MM.1S (cell line): ENCODE measurements around the gene REPS1.

Experiments used
- DNase-seq: peaks from one replicate; pipeline ENCODE4 v3.0.0-alpha.2; 2015
- H2AFZ ChIP-seq: fragments of 300-600 bp; sonication (generic); 2 replicates; pipeline ENCODE4 v1.6.0; 2016; ENCODE audit warnings: antibody characterized with exemption, low read length
- H3F3A ChIP-seq: fragments of 300-600 bp; sonication (generic); 2 replicates; pipeline ENCODE4 v1.6.1; 2016; ENCODE audit warnings: mild to moderate bottlenecking, antibody characterized with exemption, low read length, moderate library complexity, mixed read lengths; ENCODE audit not compliant: insufficient read depth
- H3K27ac ChIP-seq: fragments of 300-600 bp; sonication (generic); 2 replicates; pipeline ENCODE4 v1.5.1; 2016; ENCODE audit warnings: mild to moderate bottlenecking, low read length
- H3K27me3 ChIP-seq: fragments of 300-600 bp; sonication (generic); replicated peaks from 2 replicates; pipeline ENCODE4 v1.6.0; 2016; ENCODE audit warnings: low read length; ENCODE audit not compliant: insufficient read depth
- H3K36me3 ChIP-seq: fragments of 300-600 bp; sonication (generic); replicated peaks from 2 replicates; pipeline ENCODE4 v1.6.1; 2016; ENCODE audit warnings: mild to moderate bottlenecking, low read length, mixed read lengths; ENCODE audit not compliant: insufficient read depth
- H3K4me1 ChIP-seq: fragments of 300-600 bp; sonication (generic); 2 replicates; pipeline ENCODE4 v1.6.1; 2016; ENCODE audit warnings: low read length, mixed read lengths
- H3K4me2 ChIP-seq: fragments of 300-600 bp; sonication (generic); 2 replicates; pipeline ENCODE4 v1.6.0; 2016; ENCODE audit warnings: low read depth, low read length
- H3K4me3 ChIP-seq: fragments of 300-600 bp; sonication (generic); 2 replicates; pipeline ENCODE4 v1.5.1; 2016; ENCODE audit warnings: low read length, mixed read lengths
- H3K79me2 ChIP-seq: fragments of 300-600 bp; sonication (generic); 2 replicates; pipeline ENCODE4 v1.6.1; 2016; ENCODE audit warnings: mixed run types, low read length, mixed read lengths
- H3K9ac ChIP-seq: fragments of 300-600 bp; sonication (generic); 2 replicates; pipeline ENCODE4 v1.6.1; 2016; ENCODE audit warnings: low read length, mixed read lengths
- H3K9me2 ChIP-seq: fragments of 300-600 bp; sonication (generic); replicated peaks from 2 replicates; pipeline ENCODE4 v1.6.1; 2016; ENCODE audit warnings: mild to moderate bottlenecking, low read length, mixed read lengths; ENCODE audit not compliant: insufficient read depth
- H3K9me3 ChIP-seq: fragments of 300-600 bp; sonication (generic); replicated peaks from 2 replicates; pipeline ENCODE4 v1.6.1; 2016; ENCODE audit warnings: mild to moderate bottlenecking, low read length, mixed read lengths; ENCODE audit not compliant: insufficient read depth
- H4K20me1 ChIP-seq: fragments of 300-600 bp; sonication (generic); 2 replicates; pipeline ENCODE4 v1.6.1; 2016; ENCODE audit warnings: mild to moderate bottlenecking, low read length, moderate library complexity, mixed read lengths; ENCODE audit not compliant: insufficient read depth
- EZH2 ChIP-seq: fragments of 300-600 bp; sonication (generic); optimal IDR thresholded peaks from 2 replicates; pipeline ENCODE3; 2017; ENCODE audit warnings: low read depth, mild to moderate bottlenecking, antibody characterized with exemption, low read length, mixed read lengths
- EZH2phosphoT487 ChIP-seq: fragments of 300-600 bp; sonication (generic); IDR thresholded peaks from 2 replicates; pipeline ENCODE4 v1.6.1; 2018; ENCODE audit warnings: antibody characterized with exemption, low read length
- TF ChIP-seq, protein P1 (sequence below): fragments of 300-600 bp; sonication (generic); IDR thresholded peaks from 2 replicates; pipeline ENCODE4 v1.5.1; 2016; ENCODE audit warnings: antibody characterized with exemption, low read length, mixed read lengths

Gene REPS1

DNA sequence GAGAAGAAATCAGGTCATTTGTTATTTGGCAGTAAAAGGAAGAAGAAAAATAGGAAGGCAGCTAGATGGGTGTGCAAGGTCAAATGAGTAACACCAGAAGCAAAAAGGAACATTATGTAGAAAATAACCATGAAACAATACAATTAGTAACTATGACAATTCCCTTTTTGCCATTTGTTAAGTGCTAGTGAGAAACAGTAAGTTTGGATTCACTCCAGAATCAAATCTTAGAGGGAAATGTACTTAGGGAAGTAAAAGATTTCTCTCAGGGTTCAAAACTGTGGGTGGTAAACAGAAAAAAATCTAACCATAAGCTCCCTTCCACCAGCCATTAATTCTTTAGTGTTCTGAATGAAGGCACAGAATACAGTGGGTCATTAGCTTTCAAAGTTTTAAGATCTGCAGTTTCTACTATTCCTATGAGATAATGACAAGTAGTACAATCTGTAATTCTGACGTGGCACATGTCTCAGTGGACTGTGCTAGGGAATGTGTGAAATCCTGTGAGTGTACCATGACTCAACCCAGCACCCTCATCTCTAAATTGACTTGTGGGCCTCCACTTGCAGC is 17.1 kb downstream of the REPS1 start:
- no peaks in the 10 kb centered on the region for H4K20me1 ChIP-seq
- no peaks in the 10 kb centered on the region for H3K27me3 ChIP-seq
- 0 out of 2 replicates have a peak, but pooled peaks cover 5% of the 10 kb centered on the region for H3K4me1 ChIP-seq
- no peak overlapping the region for H3K9ac ChIP-seq
- no peak overlapping the region for H3K27ac ChIP-seq
- no peaks in the 10 kb centered on the region for H3K9me3 ChIP-seq
- H3K4me2 ChIP-seq: no peak overlapping the region
- DNase-seq: no peak
- H3K79me2 ChIP-seq: peaks cover 98% of the 10 kb centered on the region
- no peaks in the 10 kb centered on the region for H3F3A ChIP-seq
- TF ChIP-seq, protein P1, sequence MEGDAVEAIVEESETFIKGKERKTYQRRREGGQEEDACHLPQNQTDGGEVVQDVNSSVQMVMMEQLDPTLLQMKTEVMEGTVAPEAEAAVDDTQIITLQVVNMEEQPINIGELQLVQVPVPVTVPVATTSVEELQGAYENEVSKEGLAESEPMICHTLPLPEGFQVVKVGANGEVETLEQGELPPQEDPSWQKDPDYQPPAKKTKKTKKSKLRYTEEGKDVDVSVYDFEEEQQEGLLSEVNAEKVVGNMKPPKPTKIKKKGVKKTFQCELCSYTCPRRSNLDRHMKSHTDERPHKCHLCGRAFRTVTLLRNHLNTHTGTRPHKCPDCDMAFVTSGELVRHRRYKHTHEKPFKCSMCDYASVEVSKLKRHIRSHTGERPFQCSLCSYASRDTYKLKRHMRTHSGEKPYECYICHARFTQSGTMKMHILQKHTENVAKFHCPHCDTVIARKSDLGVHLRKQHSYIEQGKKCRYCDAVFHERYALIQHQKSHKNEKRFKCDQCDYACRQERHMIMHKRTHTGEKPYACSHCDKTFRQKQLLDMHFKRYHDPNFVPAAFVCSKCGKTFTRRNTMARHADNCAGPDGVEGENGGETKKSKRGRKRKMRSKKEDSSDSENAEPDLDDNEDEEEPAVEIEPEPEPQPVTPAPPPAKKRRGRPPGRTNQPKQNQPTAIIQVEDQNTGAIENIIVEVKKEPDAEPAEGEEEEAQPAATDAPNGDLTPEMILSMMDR: no peak
- TF ChIP-seq EZH2phosphoT487 (no peak), EZH2 (no peak)
- H3K36me3 ChIP-seq: no peaks in the 10 kb centered on the region
- no peaks in the 10 kb centered on the region for H3K9me2 ChIP-seq
- H3K4me3 ChIP-seq: no peak overlapping the region
- H2AFZ ChIP-seq: no peak overlapping the region

DNA sequence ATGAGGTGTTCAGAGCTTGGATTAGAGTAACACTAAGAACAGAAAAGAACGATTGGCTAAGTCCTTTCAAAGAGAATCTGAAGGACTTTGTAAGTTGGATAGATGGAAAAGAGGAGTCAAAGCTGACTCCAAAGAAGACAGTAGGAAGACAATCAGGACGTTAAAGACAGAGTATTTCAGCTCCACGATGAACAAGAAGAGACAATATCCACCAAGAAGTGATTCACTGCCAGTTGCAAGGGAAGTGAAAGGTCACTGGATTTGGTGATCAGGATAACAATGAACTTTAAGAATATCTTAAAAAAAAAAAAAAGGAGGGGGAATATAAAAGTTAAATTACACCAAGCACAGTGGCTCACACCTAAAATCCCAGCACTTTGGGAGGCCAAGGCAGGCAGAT is 17.9 kb downstream of the REPS1 start:
- Histone ChIP-seq H3K4me1 (0 out of 2 replicates have a peak, but pooled peaks cover 5% of the 10 kb centered on the region), H3K9me2 (no peaks in the 10 kb centered on the region), H4K20me1 (no peaks in the 10 kb centered on the region), H2AFZ (no peak overlapping the region), H3F3A (no peaks in the 10 kb centered on the region), H3K9ac (no peak overlapping the region), H3K4me2 (no peak overlapping the region), H3K27ac (no peak overlapping the region), H3K9me3 (no peaks in the 10 kb centered on the region), H3K79me2 (peaks cover 99% of the 10 kb centered on the region), H3K27me3 (no peaks in the 10 kb centered on the region), H3K36me3 (no peaks in the 10 kb centered on the region), H3K4me3 (no peak overlapping the region)
- no peak for TF ChIP-seq EZH2phosphoT487
- TF ChIP-seq, protein P1: no peak
- no peak for DNase-seq

DNA sequence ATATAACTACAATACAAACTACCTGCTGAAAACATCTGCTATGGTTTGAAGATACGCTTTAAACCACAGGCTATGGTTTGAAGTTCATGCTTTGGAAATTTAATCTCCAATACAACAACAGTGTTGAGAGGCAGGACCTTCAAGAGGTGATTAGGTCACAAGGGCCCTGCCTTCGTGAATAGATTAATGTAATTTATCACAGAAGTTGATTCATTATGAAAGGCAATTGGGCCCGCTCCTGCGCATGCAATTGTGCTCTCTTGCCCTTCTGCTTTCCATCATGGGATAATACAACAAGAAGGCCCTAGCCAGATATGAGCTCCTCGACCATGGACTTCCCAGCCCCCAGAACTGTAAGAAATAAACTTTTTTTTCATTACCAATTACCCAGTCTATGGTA is 21.2 kb downstream of the REPS1 start:
- H3F3A ChIP-seq: no peaks in the 10 kb centered on the region
- no peak overlapping the region for H2AFZ ChIP-seq
- H3K4me2 ChIP-seq: no peak overlapping the region
- H3K9me2 ChIP-seq: no peaks in the 10 kb centered on the region
- no peaks in the 10 kb centered on the region for H3K4me1 ChIP-seq
- H3K9me3 ChIP-seq: no peaks in the 10 kb centered on the region
- H3K4me3 ChIP-seq: no peak overlapping the region
- no peaks in the 10 kb centered on the region for H4K20me1 ChIP-seq
- no peaks in the 10 kb centered on the region for H3K36me3 ChIP-seq
- H3K27me3 ChIP-seq: no peaks in the 10 kb centered on the region
- H3K27ac ChIP-seq: no peak overlapping the region
- TF ChIP-seq, protein P1: no peak
- TF ChIP-seq EZH2phosphoT487 (no peak), EZH2 (no peak)
- no peak overlapping the region for H3K9ac ChIP-seq
- no peak for DNase-seq
- peaks cover 94% of the 10 kb centered on the region for H3K79me2 ChIP-seq
